Spleen (tissue), 11 donors: ENCODE results near the gene ADCY2. TPM values are rescaled to one million over a fixed set of nuclear protein-coding genes. Genes with fewer than 3 reads are reported as not detected.

Experiments
- DNase-seq: peaks from one replicate; pipeline ENCODE4 v3.0.0-alpha.2; 2020
- H3K27ac ChIP-seq, 8 donors: fragments of 200-600 bp; sonication (generic) in 7 of 8; 1 replicate in 4 of 8; 2 replicates in 4 of 8; pipeline versions ENCODE4 v1.5.0 to v1.8.0; 2016 to 2021; ENCODE audit warnings: inconsistent platforms in 4 of 8, mild to moderate bottlenecking in 4 of 8, moderate library complexity in 1 of 8
- H3K27me3 ChIP-seq, 7 donors: fragments of 200-600 bp; sonication (generic) in 6 of 7; replicated peaks in 1 of 7; 1 replicate in 4 of 7; 2 replicates in 3 of 7; pipeline versions ENCODE4 v1.5.0 to v1.8.0; 2016 to 2021; ENCODE audit warnings: inconsistent platforms in 3 of 7, mild to moderate bottlenecking in 1 of 7
- H3K36me3 ChIP-seq, 6 donors: fragments of 200-600 bp; sonication (generic) in 5 of 6; 1 replicate in 4 of 6; 2 replicates in 2 of 6; pipeline versions ENCODE4 v1.5.0 to v1.8.0; 2016 to 2021; ENCODE audit warnings: inconsistent platforms in 2 of 6
- H3K4me1 ChIP-seq, 6 donors: fragments of 200-600 bp; sonication (generic) in 5 of 6; 1 replicate in 3 of 6; 2 replicates in 3 of 6; pipeline versions ENCODE4 v1.5.0 to v1.8.0; 2016 to 2021; ENCODE audit warnings: inconsistent platforms in 3 of 6
- H3K4me3 ChIP-seq, 8 donors: fragments of 200-600 bp; sonication (generic) in 7 of 8; 1 replicate in 4 of 8; 2 replicates in 4 of 8; pipeline versions ENCODE4 v1.5.0 to v1.8.0; 2016 to 2021; ENCODE audit warnings: inconsistent platforms in 4 of 8, mild to moderate bottlenecking in 4 of 8, moderate library complexity in 2 of 8
- H3K9me3 ChIP-seq, 8 donors: fragments of 200-600 bp; sonication (generic) in 7 of 8; 1 replicate in 4 of 8; 2 replicates in 4 of 8; pipeline versions ENCODE4 v1.5.0 to v1.8.0; 2016 to 2021; ENCODE audit warnings: inconsistent platforms in 4 of 8
- POLR2A ChIP-seq, 3 donors: fragments of 450-650 bp; IDR thresholded peaks; one replicate each; pipeline ENCODE4 v1.5.1; 2017; ENCODE audit warnings: antibody characterized with exemption in 3 of 3, mild to moderate bottlenecking in 1 of 3
- POLR2AphosphoS5 ChIP-seq, 3 donors: sonication (generic); formaldehyde crosslinking; IDR thresholded peaks; one replicate each; pipeline ENCODE4 v1.5.1; 2017; ENCODE audit warnings: antibody characterized with exemption in 3 of 3
- WGBS, 5 donors: extraction: QIAGEN DNeasy Blood & Tissue Kit in 3 of 5; methylation state at CpG; one replicate each; pipeline versions ENCODE4 v1.1.5 to v1.1.7; 2013 to 2018; 5-methylcytosine and 5-hydroxymethylcytosine counted together
- intact Hi-C: fragments of 100-400 bp; cut with DNase I; formaldehyde crosslinking; loops from one replicate; pipeline ENCODE4 v1.15.0; 2023; ENCODE audit warnings: low total_unique reads
- polyA plus RNA-seq, 3 donors: library from polyadenylated mRNA; stranded (reverse); fragments of 200-250 nt; gene quantifications; one replicate each; pipeline ENCODE4 v1.2.1, GENCODE V29; 2013
- total RNA-seq, 7 donors: library from RNA; depleted of rRNA in 3 of 7; stranded (reverse); fragments of >200 nt in 3 of 7; fragmentation: NEBNext Ultra II Directional in 4 of 7; extraction: Animal tissue kit (Norgen Biotek cat#: 25700) in 4 of 7; gene quantifications; one replicate each; pipeline versions ENCODE4 v1.1.0 to v1.2.1, GENCODE V29; 2016 to 2021
- TF ChIP-seq, protein P1 (sequence below), 11 experiments: fragments of 200-600 bp in 7 of 11; fragments of 450-650 bp in 4 of 11; sonication (generic) in 4 of 11; IDR thresholded peaks in 8 of 11; conservative IDR thresholded peaks in 3 of 11; 1 replicate in 7 of 11; 2 replicates in 4 of 11; pipeline versions ENCODE4 v1.4.0 to v1.8.0; 2016 to 2021; ENCODE audit warnings: antibody characterized with exemption in 11 of 11, inconsistent platforms in 4 of 11, mild to moderate bottlenecking in 1 of 11
- donor health status: healthy with polysubstance abuse.
- donor health status: DM: no; HTN: no; CAD: no; lungs with moderate emphysema.
- donor health status: DM: no; HTN: no; CAD: no.
- donor health status: Bipolar disorder and iron deficiency.
- donor health status: healthy.
- donor health status: DM: no; HTN: no; CAD: no.
- donor health status: DM: yes; HTN: yes; CAD: no.

Gene ADCY2
- total and polyA plus RNA-seq, 10 donors: 0.02 to 1.5 (median 0.18) TPM

DNA sequence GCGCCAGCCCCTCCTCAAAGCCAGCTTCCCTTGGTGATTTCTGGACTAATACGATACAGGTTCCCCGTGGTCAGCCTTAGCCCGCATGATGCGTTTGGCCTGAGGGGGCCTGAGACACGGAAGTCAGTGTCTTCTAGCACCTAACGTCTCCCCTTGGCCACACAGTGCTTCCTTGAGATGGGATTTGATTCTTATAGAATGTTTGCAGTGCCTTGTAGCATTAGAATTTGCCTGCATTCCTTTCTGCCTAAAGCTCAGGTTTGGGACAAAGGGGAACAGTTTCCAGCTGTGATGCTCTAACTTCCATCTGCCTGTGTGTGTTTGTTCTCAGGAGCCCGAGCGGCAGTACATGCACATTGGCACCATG lies 420.6 kb downstream of the ADCY2 start:
- WGBS, 5 donors: 31 to 41% (median 38%) methylated on average over 8 to 9 of the region's 9 CpGs
- TF ChIP-seq, protein P1, sequence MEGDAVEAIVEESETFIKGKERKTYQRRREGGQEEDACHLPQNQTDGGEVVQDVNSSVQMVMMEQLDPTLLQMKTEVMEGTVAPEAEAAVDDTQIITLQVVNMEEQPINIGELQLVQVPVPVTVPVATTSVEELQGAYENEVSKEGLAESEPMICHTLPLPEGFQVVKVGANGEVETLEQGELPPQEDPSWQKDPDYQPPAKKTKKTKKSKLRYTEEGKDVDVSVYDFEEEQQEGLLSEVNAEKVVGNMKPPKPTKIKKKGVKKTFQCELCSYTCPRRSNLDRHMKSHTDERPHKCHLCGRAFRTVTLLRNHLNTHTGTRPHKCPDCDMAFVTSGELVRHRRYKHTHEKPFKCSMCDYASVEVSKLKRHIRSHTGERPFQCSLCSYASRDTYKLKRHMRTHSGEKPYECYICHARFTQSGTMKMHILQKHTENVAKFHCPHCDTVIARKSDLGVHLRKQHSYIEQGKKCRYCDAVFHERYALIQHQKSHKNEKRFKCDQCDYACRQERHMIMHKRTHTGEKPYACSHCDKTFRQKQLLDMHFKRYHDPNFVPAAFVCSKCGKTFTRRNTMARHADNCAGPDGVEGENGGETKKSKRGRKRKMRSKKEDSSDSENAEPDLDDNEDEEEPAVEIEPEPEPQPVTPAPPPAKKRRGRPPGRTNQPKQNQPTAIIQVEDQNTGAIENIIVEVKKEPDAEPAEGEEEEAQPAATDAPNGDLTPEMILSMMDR (IDR thresholded peaks at IDR 0.05 in 8 of 11, conservative IDR thresholded peaks at IDR 0.05 in 3 of 11): peak in 3 of 11 experiments; percentile 18 to 53 (median 27)
- TF ChIP-seq POLR2AphosphoS5 (IDR thresholded peaks at IDR 0.05): no peak
- Histone ChIP-seq H3K4me3 (no peak overlapping the region), H3K27me3 (peaks cover 0 to 31% (median 5%) of the 10 kb centered on the region in 7 donors), H3K27ac (no peak overlapping the region), H3K36me3 (no peaks in the 10 kb centered on the region), H3K9me3 (no peaks in the 10 kb centered on the region), H3K4me1 (peaks cover 0 to 13% (median 10%) of the 10 kb centered on the region in 6 donors)
- DNase-seq: no peak
- intact Hi-C loops: no loop called here

DNA sequence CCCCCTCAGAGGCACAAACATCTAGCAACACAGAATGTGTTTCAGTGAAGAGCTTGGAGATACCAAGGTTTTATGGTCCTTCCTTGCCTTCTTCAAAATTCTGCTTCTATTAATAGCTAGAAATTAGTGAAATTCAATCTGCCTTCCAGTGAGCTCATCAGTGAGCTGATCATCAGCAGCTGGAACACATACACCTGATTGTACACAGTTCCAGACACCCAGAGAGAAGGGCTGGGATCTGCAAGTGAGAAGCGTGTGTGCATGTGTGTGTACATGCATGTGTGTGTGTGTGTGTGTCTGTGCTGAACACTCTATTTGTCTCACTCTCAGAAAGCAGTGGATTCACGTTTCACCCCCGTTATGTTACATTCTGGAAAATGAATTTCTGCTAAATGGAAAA lies 426.5 kb downstream of the ADCY2 start:
- Histone ChIP-seq H3K9me3 (no peaks in the 10 kb centered on the region), H3K4me1 (no peaks in the 10 kb centered on the region), H3K27ac (no peak overlapping the region), H3K36me3 (no peaks in the 10 kb centered on the region), H3K27me3 (peaks cover 0 to 16% (median 0%) of the 10 kb centered on the region in 7 donors), H3K4me3 (no peak overlapping the region)
- 52 to 88% (median 59%) methylated on average over 3 of the region's 3 CpGs for WGBS, 5 donors
- DNase-seq: no peak
- no peak for TF ChIP-seq POLR2AphosphoS5 (IDR thresholded peaks at IDR 0.05)
- TF ChIP-seq POLR2A (IDR thresholded peaks at IDR 0.05): no peak
- TF ChIP-seq, protein P1 (IDR thresholded peaks at IDR 0.05 in 8 of 11, conservative IDR thresholded peaks at IDR 0.05 in 3 of 11): no peak
- intact Hi-C loops: no loop called here

DNA sequence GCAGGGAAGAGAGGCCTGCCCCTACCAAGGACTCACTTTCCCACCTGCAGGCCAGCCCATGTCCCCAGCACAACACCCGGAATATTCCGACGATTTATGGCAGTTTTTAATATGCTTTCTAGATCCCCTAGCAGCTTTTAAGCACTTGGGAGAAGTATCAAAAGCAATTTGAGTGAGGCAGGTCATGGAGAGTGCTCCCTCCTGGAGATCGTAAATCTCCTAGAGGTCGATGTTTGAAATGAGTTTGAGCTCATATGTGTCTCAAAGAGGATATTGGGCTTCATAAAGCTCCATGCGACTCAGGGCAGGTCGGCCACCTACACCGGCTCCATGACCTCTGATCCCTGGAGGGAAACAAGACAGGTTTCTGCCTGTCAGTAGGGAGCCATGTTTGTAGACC lies 427.7 kb downstream of the ADCY2 start:
- H3K4me3 ChIP-seq: no peak overlapping the region
- H3K27me3 ChIP-seq: peaks cover 0 to 16% (median 0%) of the 10 kb centered on the region in 7 donors
- H3K27ac ChIP-seq: no peak overlapping the region
- no peak for TF ChIP-seq POLR2A (IDR thresholded peaks at IDR 0.05)
- TF ChIP-seq POLR2AphosphoS5 (IDR thresholded peaks at IDR 0.05): no peak
- TF ChIP-seq, protein P1 (IDR thresholded peaks at IDR 0.05 in 8 of 11, conservative IDR thresholded peaks at IDR 0.05 in 3 of 11): no peak
- no peak for DNase-seq
- H3K9me3 ChIP-seq: no peaks in the 10 kb centered on the region
- H3K36me3 ChIP-seq: no peaks in the 10 kb centered on the region
- intact Hi-C loops: no loop called here
- 68 to 91% (median 69%) methylated on average over 8 of the region's 8 CpGs for WGBS, 5 donors
- H3K4me1 ChIP-seq: no peaks in the 10 kb centered on the region

DNA sequence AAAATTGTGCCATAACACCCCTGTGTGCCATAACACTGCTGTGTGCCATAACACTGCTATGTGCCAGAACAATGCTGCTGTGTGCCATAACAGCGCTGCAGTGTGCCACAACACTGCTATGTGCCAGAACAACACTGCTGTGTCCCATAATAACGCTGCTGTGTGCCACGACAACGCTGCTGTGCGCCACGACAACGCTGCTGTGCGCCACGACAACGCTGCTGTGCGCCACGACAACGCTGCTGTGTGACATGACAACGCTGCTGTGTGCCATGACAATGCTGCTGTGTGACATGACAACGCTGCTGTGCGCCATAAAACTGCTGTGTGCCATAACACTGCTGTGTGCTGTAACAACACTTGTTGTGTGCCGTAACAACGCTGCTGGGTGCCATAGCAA lies 429.1 kb downstream of the ADCY2 start:
- no peaks in the 10 kb centered on the region for H3K4me1 ChIP-seq
- 91 to 93% (median 92%) methylated on average over 17 to 18 of the region's 18 CpGs for WGBS, 5 donors
- no peak overlapping the region for H3K4me3 ChIP-seq
- TF ChIP-seq POLR2AphosphoS5 (IDR thresholded peaks at IDR 0.05): no peak
- no peak for TF ChIP-seq POLR2A (IDR thresholded peaks at IDR 0.05)
- TF ChIP-seq, protein P1 (IDR thresholded peaks at IDR 0.05 in 8 of 11, conservative IDR thresholded peaks at IDR 0.05 in 3 of 11): no peak
- H3K27ac ChIP-seq: no peak overlapping the region
- no peak for DNase-seq
- no peaks in the 10 kb centered on the region for H3K9me3 ChIP-seq
- H3K27me3 ChIP-seq: peaks cover 0 to 16% (median 0%) of the 10 kb centered on the region in 7 donors
- intact Hi-C loops: no loop called here
- H3K36me3 ChIP-seq: no peaks in the 10 kb centered on the region
